Keratinocyte (primary cell): Measurements from ENCODE around the gene CNNM2. TPM values are rescaled to one million over a fixed set of nuclear protein-coding genes. Genes with fewer than 3 reads are reported as not detected.
"Not testable (repeated sequence)": the region's sequence is repeated elsewhere in the genome, so short reads cannot be mapped to it uniquely, and the experiment has no call there.

ENCODE experiments used
- DNase-seq: peaks from one replicate; pipeline ENCODE4 v3.0.0-alpha.2; 2011; ENCODE audit warnings: low read depth, missing footprints, low spot score
- FAIRE-seq: peaks from 2 replicates; lab custom pipeline; 2011; peaks lifted over from hg19 to GRCh38; lab: Jason Lieb, UNC
- H2AFZ ChIP-seq: 2 replicates; pipeline ENCODE4 v1.6.0; 2012; ENCODE audit warnings: low read length, control low read depth, inconsistent platforms; ENCODE audit not compliant: control insufficient read depth
- H3K27ac ChIP-seq: 2 replicates; pipeline ENCODE4 v1.5.1; 2011; ENCODE audit warnings: low read length; ENCODE audit not compliant: control insufficient read depth, insufficient read depth
- H3K27me3 ChIP-seq: 3 replicates; pipeline ENCODE4 v1.6.0; 2011; ENCODE audit warnings: low read length; ENCODE audit not compliant: control insufficient read depth, insufficient read depth; ENCODE audit errors: extremely low read depth
- H3K36me3 ChIP-seq, 2 experiments: 2 replicates in 1 of 2; 3 replicates in 1 of 2; pipeline ENCODE4 v1.5.1; 2011; ENCODE audit warnings: low read length in 2 of 2, mild to moderate bottlenecking in 1 of 2; ENCODE audit not compliant: control insufficient read depth in 2 of 2, insufficient read depth in 2 of 2; ENCODE audit errors: extremely low read depth in 1 of 2
- H3K4me1 ChIP-seq: 3 replicates; pipeline ENCODE4 v1.5.1; 2011; ENCODE audit warnings: low read length; ENCODE audit not compliant: control insufficient read depth, insufficient read depth; ENCODE audit errors: extremely low read depth
- H3K4me2 ChIP-seq: 3 replicates; pipeline ENCODE4 v1.6.0; 2011; ENCODE audit warnings: low read depth, low read length; ENCODE audit not compliant: control insufficient read depth, insufficient read depth; ENCODE audit errors: extremely low read depth
- H3K4me3 ChIP-seq, 3 experiments: fragments of 200-600 bp in 1 of 3; sonication (generic) in 1 of 3; 2 replicates in 2 of 3; 3 replicates in 1 of 3; pipeline ENCODE4 v1.5.1; 2011 to 2016; ENCODE audit warnings: low read length in 3 of 3, mild to moderate bottlenecking in 3 of 3, control low read depth in 2 of 3, inconsistent platforms in 1 of 3, low read depth in 1 of 3, mixed read lengths in 1 of 3, mixed run types in 1 of 3, moderate library complexity in 1 of 3; ENCODE audit not compliant: control insufficient read depth in 2 of 3, insufficient read depth in 2 of 3; ENCODE audit errors: extremely low read depth in 1 of 3
- H3K79me2 ChIP-seq: 2 replicates; pipeline ENCODE4 v1.6.0; 2012; ENCODE audit warnings: low read length; ENCODE audit not compliant: control insufficient read depth, insufficient read depth
- H3K9ac ChIP-seq: 3 replicates; pipeline ENCODE4 v1.6.0; 2011; ENCODE audit warnings: low read length; ENCODE audit not compliant: control insufficient read depth, insufficient read depth; ENCODE audit errors: extremely low read depth
- H3K9me1 ChIP-seq: 3 replicates; pipeline ENCODE4 v1.6.0; 2011; ENCODE audit warnings: low read length; ENCODE audit not compliant: control insufficient read depth, insufficient read depth; ENCODE audit errors: extremely low read depth
- H3K9me3 ChIP-seq: 2 replicates; pipeline ENCODE4 v1.5.1; 2012; ENCODE audit warnings: low read depth, low read length; ENCODE audit not compliant: control insufficient read depth
- H4K20me1 ChIP-seq: 3 replicates; pipeline ENCODE4 v1.6.0; 2011; ENCODE audit warnings: low read length; ENCODE audit not compliant: control insufficient read depth, insufficient read depth; ENCODE audit errors: extremely low read depth
- EZH2 ChIP-seq: IDR thresholded peaks from one replicate; pipeline ENCODE4 v1.6.1; 2012; ENCODE audit warnings: inconsistent platforms, mild to moderate bottlenecking, low read length, moderate library complexity
- dilution Hi-C: fragments of 300-500 bp; cut with MboI; formaldehyde crosslinking; loops from one replicate; pipeline ENCODE4 v1.7.0; 2020; ENCODE audit warnings: low sequenced_read_pairs; ENCODE audit not compliant: extremely low pct_ligation_motif_present
- polyA plus RNA-seq, 5 experiments: library from polyadenylated mRNA; depleted of rRNA in 3 of 5; stranded (reverse) in 3 of 5; stranded (forward) in 1 of 5; unstranded in 1 of 5; fragments of >200 nt; gene quantifications; 1 replicate in 1 of 5; 2 replicates in 3 of 5; 3 replicates in 1 of 5; pipeline versions ENCODE4 v1.2.1 to v1.2.3, GENCODE V29; 2011 to 2012; ENCODE audit warnings: missing spikeins in 2 of 5, low read depth in 1 of 5, low replicate concordance in 1 of 5
- TF ChIP-seq, protein P1 (sequence below), 3 experiments: IDR thresholded peaks in 1 of 3; conservative IDR thresholded peaks in 1 of 3; optimal IDR thresholded peaks in 1 of 3; 2 replicates in 2 of 3; 3 replicates in 1 of 3; pipeline versions ENCODE3 to v1.5.1; 2011; ENCODE audit warnings: low read length in 3 of 3, mild to moderate bottlenecking in 3 of 3, moderate library complexity in 2 of 3, control low read depth in 1 of 3, inconsistent platforms in 1 of 3; ENCODE audit not compliant: insufficient read depth in 2 of 3; ENCODE audit errors: extremely low read depth in 1 of 3

The CNNM2 gene
- polyA plus RNA-seq, 1 donor (not counting 4 experiments of a cell fraction or from before 2014, with no cell fraction given), result 1.5 TPM

DNA sequence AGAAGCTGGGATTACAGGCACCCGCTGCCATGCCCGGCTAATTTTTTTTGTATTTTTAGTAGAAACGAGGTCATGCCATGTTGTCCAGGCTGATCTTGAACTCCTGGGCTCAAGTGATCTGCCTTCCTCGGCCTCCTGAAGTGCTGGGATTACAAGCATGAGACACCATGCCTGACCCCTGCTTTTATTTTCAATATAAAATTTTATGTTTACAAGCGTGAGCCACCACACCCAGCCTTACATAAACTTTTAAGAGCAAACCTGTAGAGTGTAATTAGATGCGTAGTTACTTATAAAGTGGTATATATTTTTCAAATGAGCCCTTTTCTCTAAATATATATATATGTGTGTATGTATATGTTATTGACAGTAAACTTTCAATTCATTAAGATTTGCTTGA, 8.7 kb downstream of the CNNM2 start:
- no peaks in the 10 kb centered on the region for H4K20me1 ChIP-seq
- no peak for FAIRE-seq
- no peak overlapping the region for H3K9ac ChIP-seq
- H2AFZ ChIP-seq, result no peak overlapping the region
- no peak overlapping the region for H3K4me3 ChIP-seq
- no peaks in the 10 kb centered on the region for H3K9me3 ChIP-seq
- H3K27ac ChIP-seq, result no peak overlapping the region
- H3K4me2 ChIP-seq, result no peak overlapping the region
- H3K9me1 ChIP-seq, result no peaks in the 10 kb centered on the region
- H3K4me1 ChIP-seq, result no peaks in the 10 kb centered on the region
- no peaks in the 10 kb centered on the region for H3K36me3 ChIP-seq
- dilution Hi-C loops, result no loop called here
- no peak for DNase-seq
- no peaks in the 10 kb centered on the region for H3K79me2 ChIP-seq
- H3K27me3 ChIP-seq, result no peaks in the 10 kb centered on the region
- TF ChIP-seq, protein P1, sequence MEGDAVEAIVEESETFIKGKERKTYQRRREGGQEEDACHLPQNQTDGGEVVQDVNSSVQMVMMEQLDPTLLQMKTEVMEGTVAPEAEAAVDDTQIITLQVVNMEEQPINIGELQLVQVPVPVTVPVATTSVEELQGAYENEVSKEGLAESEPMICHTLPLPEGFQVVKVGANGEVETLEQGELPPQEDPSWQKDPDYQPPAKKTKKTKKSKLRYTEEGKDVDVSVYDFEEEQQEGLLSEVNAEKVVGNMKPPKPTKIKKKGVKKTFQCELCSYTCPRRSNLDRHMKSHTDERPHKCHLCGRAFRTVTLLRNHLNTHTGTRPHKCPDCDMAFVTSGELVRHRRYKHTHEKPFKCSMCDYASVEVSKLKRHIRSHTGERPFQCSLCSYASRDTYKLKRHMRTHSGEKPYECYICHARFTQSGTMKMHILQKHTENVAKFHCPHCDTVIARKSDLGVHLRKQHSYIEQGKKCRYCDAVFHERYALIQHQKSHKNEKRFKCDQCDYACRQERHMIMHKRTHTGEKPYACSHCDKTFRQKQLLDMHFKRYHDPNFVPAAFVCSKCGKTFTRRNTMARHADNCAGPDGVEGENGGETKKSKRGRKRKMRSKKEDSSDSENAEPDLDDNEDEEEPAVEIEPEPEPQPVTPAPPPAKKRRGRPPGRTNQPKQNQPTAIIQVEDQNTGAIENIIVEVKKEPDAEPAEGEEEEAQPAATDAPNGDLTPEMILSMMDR (optimal IDR thresholded peaks at IDR 0.05 in 1 of 3, IDR thresholded peaks at IDR 0.05 in 1 of 3, conservative IDR thresholded peaks at IDR 0.05 in 1 of 3; ENCODE audit: extremely low read depth in 1 of 3, insufficient read depth in 2 of 3, low read length in 3 of 3), result no peak
- no peak for TF ChIP-seq EZH2

DNA sequence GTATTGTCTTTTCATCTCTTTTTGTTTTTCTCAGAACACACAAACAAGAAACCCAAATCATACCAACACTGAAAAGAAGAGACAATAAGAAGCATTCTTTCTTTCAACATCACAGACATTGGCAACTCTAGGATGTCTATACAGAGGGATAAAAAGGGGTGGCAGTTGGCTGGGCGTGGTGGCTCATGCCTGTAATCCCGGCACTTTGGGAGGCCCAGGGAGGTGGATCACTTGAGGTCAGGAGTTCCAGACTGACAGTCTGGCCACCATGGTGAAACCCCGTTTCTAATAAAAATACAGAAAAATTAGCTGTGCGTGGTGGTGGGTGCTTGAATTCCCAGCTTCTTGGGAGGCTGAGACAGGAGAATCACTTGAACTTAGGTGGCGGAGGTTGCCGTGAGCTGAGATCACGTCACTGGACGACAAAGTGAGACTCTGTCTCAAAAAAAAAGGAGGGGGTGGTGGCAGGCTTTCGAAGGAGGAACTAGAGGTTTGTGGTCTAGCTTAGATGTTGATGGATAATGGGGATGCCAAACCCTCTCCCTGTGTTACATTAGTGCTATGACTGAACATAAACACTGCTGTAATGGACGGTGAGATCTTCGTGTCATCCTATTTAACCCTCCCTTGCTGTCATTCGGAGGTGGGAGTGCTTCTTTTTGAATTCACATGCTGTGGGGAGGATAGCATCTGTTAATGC, 9.4 kb downstream of the CNNM2 start:
- Histone ChIP-seq H4K20me1 (no peaks in the 10 kb centered on the region), H3K36me3 (no peaks in the 10 kb centered on the region), H3K9me1 (no peaks in the 10 kb centered on the region), H3K4me3 (no peak overlapping the region), H2AFZ (no peak overlapping the region), H3K27ac (no peak overlapping the region), H3K79me2 (no peaks in the 10 kb centered on the region), H3K9me3 (no peaks in the 10 kb centered on the region), H3K4me1 (no peaks in the 10 kb centered on the region), H3K4me2 (no peak overlapping the region), H3K9ac (no peak overlapping the region), H3K27me3 (no peaks in the 10 kb centered on the region)
- dilution Hi-C loops, result no loop called here
- DNase-seq, result no peak
- FAIRE-seq, result no peak
- TF ChIP-seq EZH2, result no peak
- TF ChIP-seq, protein P1 (optimal IDR thresholded peaks at IDR 0.05 in 1 of 3, IDR thresholded peaks at IDR 0.05 in 1 of 3, conservative IDR thresholded peaks at IDR 0.05 in 1 of 3; ENCODE audit: extremely low read depth in 1 of 3, insufficient read depth in 2 of 3, low read length in 3 of 3), result no peak

DNA sequence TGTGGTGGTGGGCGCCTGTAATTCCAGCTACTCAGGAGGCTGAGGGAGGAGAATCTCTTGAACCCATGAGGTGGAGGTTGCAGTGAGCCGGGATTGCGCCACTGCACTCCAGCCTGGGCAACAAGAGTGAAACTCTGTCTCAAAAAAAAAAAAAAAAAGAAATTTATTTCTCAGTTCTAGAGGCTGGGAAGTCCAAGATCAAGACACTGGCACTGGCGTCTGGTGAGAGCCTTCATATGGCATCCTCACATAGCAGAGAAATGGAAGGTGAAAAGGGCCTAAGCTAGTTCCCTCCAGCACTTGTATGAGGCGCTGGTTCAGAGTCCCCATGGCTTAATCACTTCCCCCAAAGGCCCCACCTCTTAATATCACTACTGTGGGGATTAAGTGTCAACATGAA, 10.3 kb downstream of the CNNM2 start:
- FAIRE-seq, H3K9me3 ChIP-seq, H2AFZ ChIP-seq, H3K9me1 ChIP-seq, H3K79me2 ChIP-seq, H3K27ac ChIP-seq, H4K20me1 ChIP-seq, H3K4me2 ChIP-seq, H3K36me3 ChIP-seq, H3K27me3 ChIP-seq, dilution Hi-C loops, H3K9ac ChIP-seq, H3K4me1 ChIP-seq, DNase-seq, H3K4me3 ChIP-seq: not testable (repeated sequence)
